Ishikawa (cell line): ENCODE measurements around the gene MYO5B.

Experiments used
- CEBPB ChIP-seq: IDR thresholded peaks from 2 replicates; pipeline ENCODE4 v1.6.1; 2012
- CREB1 ChIP-seq: IDR thresholded peaks from 2 replicates; pipeline ENCODE4 v1.6.1; 2012; ENCODE audit warnings: low read depth
- EGR1 ChIP-seq: IDR thresholded peaks from 2 replicates; pipeline ENCODE4 v1.6.1; 2012
- EP300 ChIP-seq: IDR thresholded peaks from 2 replicates; pipeline ENCODE4 v1.6.1; 2012; ENCODE audit warnings: borderline replicate concordance
- NFIC ChIP-seq: IDR thresholded peaks from 2 replicates; pipeline ENCODE4 v1.6.1; 2012
- RAD21 ChIP-seq: IDR thresholded peaks from 2 replicates; pipeline ENCODE4 v1.6.1; 2012; ENCODE audit warnings: low read depth
- TAF1 ChIP-seq: IDR thresholded peaks from 2 replicates; pipeline ENCODE4 v1.6.1; 2012; ENCODE audit warnings: low read depth, mild to moderate bottlenecking
- TCF12 ChIP-seq: IDR thresholded peaks from 2 replicates; pipeline ENCODE4 v1.6.1; 2012; ENCODE audit warnings: low read depth
- TEAD4 ChIP-seq: IDR thresholded peaks from 2 replicates; pipeline ENCODE4 v1.6.1; 2012
- YY1 ChIP-seq: IDR thresholded peaks from 2 replicates; pipeline ENCODE4 v1.6.1; 2012; ENCODE audit warnings: low read depth
- ZBTB7A ChIP-seq: IDR thresholded peaks from 2 replicates; pipeline ENCODE4 v1.6.1; 2012; ENCODE audit warnings: low read depth
- TF ChIP-seq, protein P1 (sequence below): IDR thresholded peaks from 2 replicates; pipeline ENCODE4 v1.6.1; 2012; ENCODE audit warnings: low read depth, mild to moderate bottlenecking
- TF ChIP-seq, protein P2 (sequence below): IDR thresholded peaks from 2 replicates; pipeline ENCODE4 v1.6.1; 2012
- TF ChIP-seq, protein P3 (sequence below): IDR thresholded peaks from 2 replicates; pipeline ENCODE4 v1.6.1; 2012

DNA sequence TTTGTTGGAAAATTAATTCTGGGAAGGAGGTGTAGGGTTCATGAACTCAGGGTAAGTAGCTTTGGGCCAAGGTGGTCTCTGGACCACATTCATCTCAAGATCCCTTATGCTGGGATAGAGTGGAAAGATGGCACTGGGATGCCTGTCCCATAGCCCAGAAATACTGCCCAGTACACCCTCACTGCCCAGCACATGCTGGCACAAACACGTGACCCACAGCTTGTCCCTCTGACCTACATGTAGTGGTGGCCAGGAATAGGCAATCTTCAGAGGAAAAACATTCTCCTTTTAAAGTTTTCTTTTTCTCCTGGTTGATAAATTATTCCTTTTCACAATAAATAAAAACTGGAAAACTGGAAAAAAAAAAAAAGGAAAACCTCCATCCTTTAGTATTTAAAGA lies 246.0 kb downstream of the MYO5B start:
- TF ChIP-seq, protein P1, sequence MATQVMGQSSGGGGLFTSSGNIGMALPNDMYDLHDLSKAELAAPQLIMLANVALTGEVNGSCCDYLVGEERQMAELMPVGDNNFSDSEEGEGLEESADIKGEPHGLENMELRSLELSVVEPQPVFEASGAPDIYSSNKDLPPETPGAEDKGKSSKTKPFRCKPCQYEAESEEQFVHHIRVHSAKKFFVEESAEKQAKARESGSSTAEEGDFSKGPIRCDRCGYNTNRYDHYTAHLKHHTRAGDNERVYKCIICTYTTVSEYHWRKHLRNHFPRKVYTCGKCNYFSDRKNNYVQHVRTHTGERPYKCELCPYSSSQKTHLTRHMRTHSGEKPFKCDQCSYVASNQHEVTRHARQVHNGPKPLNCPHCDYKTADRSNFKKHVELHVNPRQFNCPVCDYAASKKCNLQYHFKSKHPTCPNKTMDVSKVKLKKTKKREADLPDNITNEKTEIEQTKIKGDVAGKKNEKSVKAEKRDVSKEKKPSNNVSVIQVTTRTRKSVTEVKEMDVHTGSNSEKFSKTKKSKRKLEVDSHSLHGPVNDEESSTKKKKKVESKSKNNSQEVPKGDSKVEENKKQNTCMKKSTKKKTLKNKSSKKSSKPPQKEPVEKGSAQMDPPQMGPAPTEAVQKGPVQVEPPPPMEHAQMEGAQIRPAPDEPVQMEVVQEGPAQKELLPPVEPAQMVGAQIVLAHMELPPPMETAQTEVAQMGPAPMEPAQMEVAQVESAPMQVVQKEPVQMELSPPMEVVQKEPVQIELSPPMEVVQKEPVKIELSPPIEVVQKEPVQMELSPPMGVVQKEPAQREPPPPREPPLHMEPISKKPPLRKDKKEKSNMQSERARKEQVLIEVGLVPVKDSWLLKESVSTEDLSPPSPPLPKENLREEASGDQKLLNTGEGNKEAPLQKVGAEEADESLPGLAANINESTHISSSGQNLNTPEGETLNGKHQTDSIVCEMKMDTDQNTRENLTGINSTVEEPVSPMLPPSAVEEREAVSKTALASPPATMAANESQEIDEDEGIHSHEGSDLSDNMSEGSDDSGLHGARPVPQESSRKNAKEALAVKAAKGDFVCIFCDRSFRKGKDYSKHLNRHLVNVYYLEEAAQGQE: no peak
- TF ChIP-seq NFIC (no peak), TEAD4 (no peak), TAF1 (no peak), EP300 (no peak), ZBTB7A (no peak), CREB1 (no peak), RAD21 (no peak), CEBPB (no peak), EGR1 (no peak), TCF12 (no peak), YY1 (no peak)
- TF ChIP-seq, protein P2, sequence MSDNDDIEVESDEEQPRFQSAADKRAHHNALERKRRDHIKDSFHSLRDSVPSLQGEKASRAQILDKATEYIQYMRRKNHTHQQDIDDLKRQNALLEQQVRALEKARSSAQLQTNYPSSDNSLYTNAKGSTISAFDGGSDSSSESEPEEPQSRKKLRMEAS: no peak
- TF ChIP-seq, protein P3, sequence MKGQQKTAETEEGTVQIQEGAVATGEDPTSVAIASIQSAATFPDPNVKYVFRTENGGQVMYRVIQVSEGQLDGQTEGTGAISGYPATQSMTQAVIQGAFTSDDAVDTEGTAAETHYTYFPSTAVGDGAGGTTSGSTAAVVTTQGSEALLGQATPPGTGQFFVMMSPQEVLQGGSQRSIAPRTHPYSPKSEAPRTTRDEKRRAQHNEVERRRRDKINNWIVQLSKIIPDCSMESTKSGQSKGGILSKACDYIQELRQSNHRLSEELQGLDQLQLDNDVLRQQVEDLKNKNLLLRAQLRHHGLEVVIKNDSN: no peak
